Right atrium auricular region (tissue), 2 donors: Measurements from ENCODE around the gene ZNF280D. TPM values are rescaled to one million over a fixed set of nuclear protein-coding genes. Genes with fewer than 3 reads are reported as not detected.

Experiments
- DNase-seq: peaks from one replicate; pipeline ENCODE4 v3.0.0-alpha.2; 2019; ENCODE audit warnings: low spot score
- H3K27ac ChIP-seq, 2 donors: fragments of 200-600 bp; sonication (generic); 1 replicate in 1 of 2; 2 replicates in 1 of 2; pipeline ENCODE4 v1.5.1; 2016 to 2019
- H3K27me3 ChIP-seq, 2 donors: fragments of 200-600 bp; sonication (generic); one replicate each; pipeline versions ENCODE4 v1.5.1 to v1.6.0; 2017 to 2019
- H3K36me3 ChIP-seq: fragments of 200-600 bp; sonication (generic); one replicate; pipeline ENCODE4 v1.5.1; 2016
- H3K4me1 ChIP-seq, 2 donors: fragments of 200-600 bp; sonication (generic); one replicate each; pipeline versions ENCODE4 v1.5.1 to v1.6.0; 2017 to 2019
- H3K4me3 ChIP-seq, 2 donors: fragments of 200-600 bp; sonication (generic); 1 replicate in 1 of 2; 2 replicates in 1 of 2; pipeline ENCODE4 v1.5.1; 2017 to 2019; ENCODE audit warnings: mild to moderate bottlenecking in 1 of 2, moderate library complexity in 1 of 2
- H3K9me3 ChIP-seq, 2 donors: fragments of 200-600 bp; sonication (generic); one replicate each; pipeline ENCODE4 v1.5.1; 2019
- total RNA-seq, 2 donors: library from RNA; depleted of rRNA; stranded (reverse); fragments of >200 nt; gene quantifications; one replicate each; pipeline ENCODE4 v1.1.0, GENCODE V29; 2016
- TF ChIP-seq, protein P1 (sequence below), 2 donors: fragments of 200-600 bp; sonication (generic); IDR thresholded peaks; one replicate each; pipeline ENCODE4 v1.5.1; 2019; ENCODE audit warnings: antibody characterized with exemption in 2 of 2

Gene ZNF280D
- total RNA-seq, 2 donors from 2014 or later: 18.4 to 20.2 TPM

DNA sequence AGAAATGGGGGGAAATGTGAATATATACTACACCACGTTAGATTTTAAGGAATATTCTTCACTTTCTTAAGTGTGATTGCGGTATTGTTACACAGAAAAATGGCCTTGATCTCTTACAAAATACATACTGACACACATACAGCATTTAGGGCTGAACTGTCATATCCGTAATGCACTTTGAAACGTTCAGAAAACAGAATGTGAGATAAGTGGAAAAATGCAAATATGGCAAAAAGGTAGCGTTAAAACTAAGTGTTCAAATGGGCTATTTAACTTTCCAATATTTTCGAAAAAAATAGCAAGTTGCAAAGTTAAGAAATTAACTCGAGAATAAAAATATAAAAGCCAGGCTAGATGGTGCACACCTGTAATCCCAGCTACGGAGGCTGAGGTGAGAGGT is 1.8 kb downstream of the ZNF280D start:
- TF ChIP-seq, protein P1, sequence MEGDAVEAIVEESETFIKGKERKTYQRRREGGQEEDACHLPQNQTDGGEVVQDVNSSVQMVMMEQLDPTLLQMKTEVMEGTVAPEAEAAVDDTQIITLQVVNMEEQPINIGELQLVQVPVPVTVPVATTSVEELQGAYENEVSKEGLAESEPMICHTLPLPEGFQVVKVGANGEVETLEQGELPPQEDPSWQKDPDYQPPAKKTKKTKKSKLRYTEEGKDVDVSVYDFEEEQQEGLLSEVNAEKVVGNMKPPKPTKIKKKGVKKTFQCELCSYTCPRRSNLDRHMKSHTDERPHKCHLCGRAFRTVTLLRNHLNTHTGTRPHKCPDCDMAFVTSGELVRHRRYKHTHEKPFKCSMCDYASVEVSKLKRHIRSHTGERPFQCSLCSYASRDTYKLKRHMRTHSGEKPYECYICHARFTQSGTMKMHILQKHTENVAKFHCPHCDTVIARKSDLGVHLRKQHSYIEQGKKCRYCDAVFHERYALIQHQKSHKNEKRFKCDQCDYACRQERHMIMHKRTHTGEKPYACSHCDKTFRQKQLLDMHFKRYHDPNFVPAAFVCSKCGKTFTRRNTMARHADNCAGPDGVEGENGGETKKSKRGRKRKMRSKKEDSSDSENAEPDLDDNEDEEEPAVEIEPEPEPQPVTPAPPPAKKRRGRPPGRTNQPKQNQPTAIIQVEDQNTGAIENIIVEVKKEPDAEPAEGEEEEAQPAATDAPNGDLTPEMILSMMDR (IDR thresholded peaks at IDR 0.05): no peak
- peaks cover 0 to 55% of the 10 kb centered on the region in 2 donors for H3K4me1 ChIP-seq
- H3K27ac ChIP-seq: peak overlapping the region; percentile 95 to 99
- peaks cover 0 to 8% of the 10 kb centered on the region in 2 donors for H3K9me3 ChIP-seq
- no peak for DNase-seq
- H3K4me3 ChIP-seq: peak overlapping the region; percentile 67 to 68
- H3K36me3 ChIP-seq: no peaks in the 10 kb centered on the region
- no peaks in the 10 kb centered on the region for H3K27me3 ChIP-seq

DNA sequence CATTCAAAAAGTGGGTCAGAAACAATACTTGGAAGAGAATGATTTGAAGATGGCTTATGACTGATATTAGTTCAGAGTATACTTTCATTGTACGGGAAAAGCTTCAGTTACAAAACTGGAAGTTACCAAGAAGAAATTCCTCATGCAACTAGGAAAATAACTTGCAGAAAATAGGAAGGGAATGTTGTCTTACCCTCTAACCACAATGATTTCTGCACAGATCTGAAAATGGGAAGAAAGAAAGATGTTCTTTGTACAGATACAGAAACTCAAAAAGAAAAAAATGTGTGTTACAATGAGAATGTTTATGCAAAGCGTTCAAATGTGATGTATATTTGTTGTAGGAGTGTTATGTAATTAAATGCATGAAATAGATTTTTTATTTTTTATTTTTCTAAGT is 3.7 kb downstream of the ZNF280D start:
- Histone ChIP-seq H3K36me3 (no peaks in the 10 kb centered on the region), H3K4me1 (peaks cover 0 to 69% of the 10 kb centered on the region in 2 donors), H3K27ac (no peak overlapping the region)

DNA sequence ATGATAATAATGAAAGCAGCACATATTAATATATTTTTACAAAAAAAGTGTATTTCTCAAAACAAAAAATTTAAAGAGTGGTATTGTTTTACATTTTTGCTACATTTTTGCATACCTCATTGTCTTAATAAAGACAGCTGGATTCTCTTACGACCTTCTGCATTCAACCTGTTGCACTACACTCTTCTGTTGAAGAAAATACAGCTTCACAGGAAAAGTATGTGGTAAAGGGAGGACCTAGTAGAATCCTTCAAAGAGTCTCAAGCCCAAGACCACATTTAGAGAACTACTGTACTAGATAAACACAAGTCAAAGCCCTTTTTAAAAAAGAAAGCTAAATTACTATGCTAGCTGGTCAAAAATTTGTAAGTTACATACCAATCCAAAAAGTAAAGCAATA is 7.9 kb downstream of the ZNF280D start:
- TF ChIP-seq, protein P1 (IDR thresholded peaks at IDR 0.05): no peak
- Histone ChIP-seq H3K4me1 (peaks cover 0 to 41% of the 10 kb centered on the region in 2 donors), H3K9me3 (no peaks in the 10 kb centered on the region), H3K36me3 (no peaks in the 10 kb centered on the region), H3K27me3 (no peaks in the 10 kb centered on the region), H3K4me3 (no peak overlapping the region), H3K27ac (no peak overlapping the region)
- DNase-seq: no peak

More for the DNA sequence above, 3.7 kb downstream of the ZNF280D start:
- DNase-seq: no peak
- TF ChIP-seq, protein P1 (IDR thresholded peaks at IDR 0.05): no peak
- H3K4me3 ChIP-seq: no peak overlapping the region
- H3K27me3 ChIP-seq: no peaks in the 10 kb centered on the region
- peaks cover 0 to 7% of the 10 kb centered on the region in 2 donors for H3K9me3 ChIP-seq

DNA sequence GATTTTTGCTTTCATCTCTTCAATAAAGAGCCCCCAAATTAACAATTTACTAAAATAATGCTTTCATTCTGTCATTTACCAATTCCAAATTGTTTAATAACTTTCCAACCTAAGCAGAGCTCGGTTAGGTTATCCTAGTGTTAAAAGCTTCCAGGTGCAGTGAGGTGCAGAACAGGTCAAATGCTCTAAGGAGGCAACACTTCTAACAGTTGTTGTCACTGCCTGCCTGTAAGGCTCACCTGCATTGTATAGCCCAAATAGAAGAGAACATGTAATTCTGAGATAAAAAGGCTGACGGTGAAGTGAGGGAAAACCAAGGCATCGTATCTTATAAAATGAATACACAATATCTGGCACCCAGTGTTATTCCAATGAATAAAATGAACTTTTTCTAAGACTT is 9.1 kb downstream of the ZNF280D start:
- H3K27me3 ChIP-seq: no peaks in the 10 kb centered on the region
- H3K27ac ChIP-seq: no peak overlapping the region
- TF ChIP-seq, protein P1 (IDR thresholded peaks at IDR 0.05): no peak
- H3K4me1 ChIP-seq: peaks cover 0 to 30% of the 10 kb centered on the region in 2 donors
- no peaks in the 10 kb centered on the region for H3K36me3 ChIP-seq
- no peak overlapping the region for H3K4me3 ChIP-seq
- DNase-seq: no peak
- no peaks in the 10 kb centered on the region for H3K9me3 ChIP-seq

DNA sequence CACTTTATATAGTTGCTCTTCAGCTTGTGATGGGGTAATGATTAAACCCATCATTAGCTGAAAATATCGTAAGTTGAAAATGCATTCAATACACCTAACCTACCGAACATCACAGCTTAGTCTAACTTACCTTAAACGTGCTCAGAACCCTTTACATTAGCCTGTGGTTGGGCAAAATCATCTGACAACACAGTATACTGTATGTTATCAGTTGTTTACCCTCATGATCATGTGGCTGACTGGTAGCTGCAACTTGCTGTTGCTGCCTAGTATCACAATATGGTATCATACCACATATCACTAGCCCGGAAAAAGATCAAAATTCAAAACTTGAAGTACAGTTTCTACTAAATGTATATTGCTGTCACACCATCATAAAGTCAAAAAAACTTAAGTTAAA is 9.5 kb downstream of the ZNF280D start:
- no peak for DNase-seq
- TF ChIP-seq, protein P1 (IDR thresholded peaks at IDR 0.05): no peak
- Histone ChIP-seq H3K4me1 (peaks cover 0 to 30% of the 10 kb centered on the region in 2 donors), H3K27ac (no peak overlapping the region), H3K36me3 (no peaks in the 10 kb centered on the region), H3K4me3 (no peak overlapping the region), H3K27me3 (no peaks in the 10 kb centered on the region), H3K9me3 (no peaks in the 10 kb centered on the region)
